GM12873 (cell line): ENCODE data around the gene KIF7.

Source experiments
- TF ChIP-seq, protein P1 (sequence below): IDR thresholded peaks from 2 replicates; pipeline ENCODE4 v1.5.1; 2012; ENCODE audit warnings: low read depth, mild to moderate bottlenecking, moderate library complexity, low read length, control low read depth; ENCODE audit not compliant: insufficient read depth; ENCODE audit errors: missing control alignments

Gene KIF7

GRCh38 chr15:89674526-89674925 is 19.3 kb upstream of the KIF7 start:
- TF ChIP-seq, protein P1, sequence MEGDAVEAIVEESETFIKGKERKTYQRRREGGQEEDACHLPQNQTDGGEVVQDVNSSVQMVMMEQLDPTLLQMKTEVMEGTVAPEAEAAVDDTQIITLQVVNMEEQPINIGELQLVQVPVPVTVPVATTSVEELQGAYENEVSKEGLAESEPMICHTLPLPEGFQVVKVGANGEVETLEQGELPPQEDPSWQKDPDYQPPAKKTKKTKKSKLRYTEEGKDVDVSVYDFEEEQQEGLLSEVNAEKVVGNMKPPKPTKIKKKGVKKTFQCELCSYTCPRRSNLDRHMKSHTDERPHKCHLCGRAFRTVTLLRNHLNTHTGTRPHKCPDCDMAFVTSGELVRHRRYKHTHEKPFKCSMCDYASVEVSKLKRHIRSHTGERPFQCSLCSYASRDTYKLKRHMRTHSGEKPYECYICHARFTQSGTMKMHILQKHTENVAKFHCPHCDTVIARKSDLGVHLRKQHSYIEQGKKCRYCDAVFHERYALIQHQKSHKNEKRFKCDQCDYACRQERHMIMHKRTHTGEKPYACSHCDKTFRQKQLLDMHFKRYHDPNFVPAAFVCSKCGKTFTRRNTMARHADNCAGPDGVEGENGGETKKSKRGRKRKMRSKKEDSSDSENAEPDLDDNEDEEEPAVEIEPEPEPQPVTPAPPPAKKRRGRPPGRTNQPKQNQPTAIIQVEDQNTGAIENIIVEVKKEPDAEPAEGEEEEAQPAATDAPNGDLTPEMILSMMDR: no peak

DNA sequence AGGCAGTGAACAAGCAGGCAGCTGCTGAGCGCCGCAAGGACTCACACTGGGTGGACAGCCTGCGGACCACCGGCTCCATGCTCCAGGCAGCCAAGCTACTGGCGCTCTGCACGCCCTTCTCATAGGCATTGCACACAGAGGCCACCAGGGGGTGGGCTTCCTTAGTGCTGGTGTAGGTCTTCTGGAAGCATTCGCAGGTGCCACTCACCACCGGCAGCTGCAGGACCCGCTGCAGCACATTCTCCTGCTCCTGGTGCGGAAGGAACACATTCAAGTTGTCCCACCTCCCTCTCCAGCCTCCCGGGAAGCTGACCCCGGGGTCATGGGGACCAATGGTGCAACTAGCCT is 17.9 kb upstream of the KIF7 start:
- TF ChIP-seq, protein P1: peak; percentile 76

GRCh38 chr15:89672221-89673164 is 17.2 kb upstream of the KIF7 start:
- TF ChIP-seq, protein P1: no peak

DNA sequence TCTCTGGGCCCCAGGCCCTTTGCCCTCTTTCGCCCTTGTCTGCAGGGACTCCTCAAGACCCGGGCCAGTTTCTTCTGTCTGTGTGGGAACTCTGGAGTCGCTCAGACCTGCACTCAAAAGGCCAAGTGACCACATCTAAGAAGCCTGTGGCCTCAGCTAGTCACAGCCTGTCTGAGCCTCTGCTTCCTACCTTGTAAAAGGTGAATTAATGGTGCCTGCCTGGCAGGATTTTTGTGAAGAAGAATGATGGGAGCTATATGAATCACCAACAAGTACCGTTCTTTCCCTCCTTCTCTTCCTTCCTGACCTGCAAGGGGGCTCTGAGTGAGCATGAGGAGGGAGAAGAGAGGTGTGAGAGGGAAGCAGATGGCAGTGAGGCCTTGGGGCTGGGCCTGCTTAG is 16.4 kb upstream of the KIF7 start:
- TF ChIP-seq, protein P1: no peak

GRCh38 chr15:89670971-89671560 is 15.8 kb upstream of the KIF7 start:
- TF ChIP-seq, protein P1: no peak

- TF ChIP-seq, protein P1: no peak
Measured at GRCh38 chr15:89669941-89670340, 14.7 kb upstream of the KIF7 start.

GRCh38 chr15:89669309-89669865 is 14.1 kb upstream of the KIF7 start:
- TF ChIP-seq, protein P1: no peak
